Iris pigment epithelial cell (primary cell): ENCODE data around the gene TMEM229B.

Experiments used
- DNase-seq: peaks from one replicate; pipeline ENCODE4 v3.0.0-alpha.2; 2011; ENCODE audit warnings: low read depth

The TMEM229B gene

DNA sequence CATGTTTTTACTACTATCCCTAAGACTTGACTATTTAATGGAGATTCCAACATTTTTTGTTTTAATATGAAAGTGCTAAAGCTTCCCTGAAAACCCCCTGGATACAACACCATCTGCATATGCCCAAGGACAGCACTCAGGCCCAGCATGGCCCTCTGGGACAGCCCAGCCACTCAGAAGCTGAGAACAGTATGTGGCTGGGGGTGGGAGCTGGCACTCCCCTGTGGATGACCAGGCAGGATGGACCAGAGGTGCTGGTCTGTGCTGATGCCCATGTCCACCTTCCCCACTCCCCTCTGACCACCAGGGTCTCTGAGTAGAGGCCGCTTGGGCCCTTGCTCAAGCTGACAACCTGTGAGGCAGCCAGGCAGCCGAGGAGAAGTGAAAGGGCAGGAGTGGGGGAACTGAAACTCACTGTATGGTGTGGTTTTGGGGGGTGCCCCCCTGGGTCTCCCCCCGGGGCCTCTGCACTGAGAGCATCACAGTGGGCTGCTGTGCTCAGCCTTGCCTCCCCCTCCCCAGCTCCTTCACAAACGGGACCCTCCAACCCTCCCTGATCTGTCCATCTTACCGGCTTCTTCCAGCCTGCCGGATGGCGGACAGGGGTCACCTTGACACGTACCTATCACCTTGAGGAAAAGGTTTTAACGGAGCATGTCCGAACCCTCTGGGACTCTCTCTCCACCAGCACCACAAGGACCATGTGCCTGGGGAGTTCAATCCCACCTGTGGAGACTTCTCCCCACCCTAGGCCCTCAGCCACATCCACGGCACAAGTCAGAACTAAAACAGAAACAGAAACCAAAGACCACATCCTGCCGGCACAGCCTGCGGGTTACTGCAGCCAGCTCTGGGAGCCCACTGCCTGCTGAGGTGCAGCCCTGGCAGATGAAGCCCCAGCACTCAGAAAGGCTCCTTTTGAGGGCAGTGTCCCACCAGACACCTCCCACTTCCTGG is at the start of gene TMEM229B:
TSS of gene TMEM229B (minus strand) at position 785 of the 957 bp plus-strand sequence. CDS start 14,798 bp downstream, outside the sequence.
- DNase-seq, result peak; percentile 12

DNA sequence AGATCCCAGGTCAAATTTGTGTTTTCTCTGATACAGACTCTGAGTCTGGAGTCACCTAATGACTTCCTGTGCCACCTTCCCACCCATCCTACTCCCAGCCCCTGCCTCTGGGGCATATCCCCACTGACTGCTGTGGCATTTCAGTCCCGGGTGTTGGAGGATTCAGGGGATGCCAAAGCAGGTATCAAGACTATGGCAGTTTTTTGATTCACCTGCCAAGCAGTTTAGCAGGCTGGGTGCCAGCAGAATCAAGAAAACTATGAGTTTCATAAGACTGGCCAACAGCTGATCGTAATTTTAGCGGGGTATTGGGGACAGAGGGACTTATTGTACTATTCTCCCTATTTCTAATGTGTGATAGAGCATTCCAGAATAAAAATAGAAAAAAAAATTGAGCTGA is 49.2 kb upstream of the TMEM229B start:
- no peak for DNase-seq

DNA sequence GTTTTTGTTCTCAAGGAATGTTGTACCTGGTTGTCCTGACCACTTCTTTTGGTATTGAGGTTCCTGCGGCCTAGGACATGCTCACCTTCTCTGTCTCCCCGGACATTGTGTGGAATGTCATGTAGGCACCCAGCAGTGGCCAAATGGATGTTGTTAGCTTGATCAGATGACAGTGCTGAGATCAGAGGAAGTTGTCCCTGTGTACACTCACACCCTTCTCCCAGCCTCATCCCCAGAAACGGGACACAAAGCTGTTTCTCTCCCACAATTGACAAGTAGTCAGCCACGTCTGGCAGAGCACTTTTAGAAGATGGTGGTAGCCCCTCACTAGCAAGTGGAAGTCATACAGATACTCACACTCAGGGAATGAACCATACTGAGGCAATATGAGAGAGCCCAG is 47.6 kb upstream of the TMEM229B start:
- no peak for DNase-seq

DNA sequence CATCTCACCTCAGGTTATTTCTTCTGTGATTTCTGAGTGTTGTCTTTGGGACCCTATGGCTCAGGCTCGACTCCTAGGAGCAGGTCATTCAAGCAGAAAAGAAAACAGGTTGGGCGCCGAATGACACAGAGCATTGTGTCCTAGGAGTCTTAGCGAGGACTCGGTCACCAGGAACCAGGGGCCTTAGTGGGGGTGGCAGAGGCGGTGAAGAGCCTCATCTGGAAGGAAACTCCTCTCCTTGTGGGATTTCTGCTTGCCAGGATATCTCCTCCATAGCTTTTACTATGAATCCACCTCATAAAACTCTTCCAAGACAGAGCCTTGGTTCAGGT is 45.2 kb upstream of the TMEM229B start:
- no peak for DNase-seq

DNA sequence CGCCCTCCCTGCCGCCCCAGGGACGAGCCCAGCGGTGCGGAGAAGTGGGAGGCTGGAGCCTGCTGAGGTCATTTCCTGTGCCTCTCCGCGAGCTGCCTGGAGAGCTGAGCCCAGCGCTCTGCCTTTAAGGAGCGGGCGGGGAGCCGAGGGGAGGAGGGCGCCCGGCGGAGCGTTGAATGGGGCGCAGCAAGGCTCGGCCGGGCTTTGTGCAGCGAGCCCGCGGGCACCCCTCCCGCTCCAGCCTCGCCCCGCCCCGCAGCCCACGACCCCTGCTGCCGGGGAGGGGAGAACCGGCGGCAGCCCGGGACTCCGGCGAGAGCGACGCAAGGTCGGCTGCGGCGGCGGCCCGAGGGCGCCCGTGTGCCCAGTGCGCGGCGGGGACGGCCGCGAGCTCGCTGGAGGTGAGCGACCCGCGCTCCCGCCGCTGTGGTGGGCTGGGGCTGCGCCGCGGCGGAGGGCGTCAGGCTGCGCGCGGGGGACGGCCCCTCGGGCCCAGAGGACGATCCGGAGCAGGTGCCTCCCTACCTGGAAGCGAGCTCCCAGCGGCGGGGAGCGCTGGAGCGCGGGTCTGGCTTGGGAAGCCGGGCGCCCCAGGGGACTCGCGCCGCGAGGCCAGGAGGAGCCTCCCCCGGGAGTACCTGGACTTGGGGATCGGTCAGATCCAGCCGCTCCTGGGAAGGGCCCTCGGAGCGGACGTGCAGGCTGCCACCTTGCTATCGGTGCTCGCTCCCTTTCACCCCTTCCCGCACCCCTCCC is 44.7 kb upstream of the TMEM229B start, which contains the start of gene PLEKHH1:
TSS of gene PLEKHH1 (plus strand) at position 293 of the 756 bp plus-strand sequence. CDS start 8,578 bp downstream, outside the sequence.
- peak; percentile 77 for DNase-seq

DNA sequence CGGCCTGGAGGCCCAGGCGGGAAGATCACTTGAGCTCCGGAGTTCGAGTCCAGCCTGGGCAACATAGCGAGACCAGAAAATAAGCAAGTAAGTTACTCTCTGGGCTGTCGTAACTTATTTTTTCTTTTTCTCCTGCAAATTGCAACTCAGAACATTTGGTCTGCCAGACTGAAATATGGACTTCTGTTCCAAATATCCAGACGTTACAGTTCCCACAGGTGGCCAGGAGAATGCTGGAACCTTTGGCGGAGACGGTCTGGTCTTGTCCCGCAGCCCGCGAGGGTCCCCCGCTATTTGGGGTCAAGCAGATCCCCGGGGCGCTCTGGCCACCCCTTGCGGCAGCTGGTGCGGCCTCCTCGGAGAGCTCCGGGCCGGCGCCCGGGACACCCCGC is 44.1 kb upstream of the TMEM229B start:
- DNase-seq, result no peak

DNA sequence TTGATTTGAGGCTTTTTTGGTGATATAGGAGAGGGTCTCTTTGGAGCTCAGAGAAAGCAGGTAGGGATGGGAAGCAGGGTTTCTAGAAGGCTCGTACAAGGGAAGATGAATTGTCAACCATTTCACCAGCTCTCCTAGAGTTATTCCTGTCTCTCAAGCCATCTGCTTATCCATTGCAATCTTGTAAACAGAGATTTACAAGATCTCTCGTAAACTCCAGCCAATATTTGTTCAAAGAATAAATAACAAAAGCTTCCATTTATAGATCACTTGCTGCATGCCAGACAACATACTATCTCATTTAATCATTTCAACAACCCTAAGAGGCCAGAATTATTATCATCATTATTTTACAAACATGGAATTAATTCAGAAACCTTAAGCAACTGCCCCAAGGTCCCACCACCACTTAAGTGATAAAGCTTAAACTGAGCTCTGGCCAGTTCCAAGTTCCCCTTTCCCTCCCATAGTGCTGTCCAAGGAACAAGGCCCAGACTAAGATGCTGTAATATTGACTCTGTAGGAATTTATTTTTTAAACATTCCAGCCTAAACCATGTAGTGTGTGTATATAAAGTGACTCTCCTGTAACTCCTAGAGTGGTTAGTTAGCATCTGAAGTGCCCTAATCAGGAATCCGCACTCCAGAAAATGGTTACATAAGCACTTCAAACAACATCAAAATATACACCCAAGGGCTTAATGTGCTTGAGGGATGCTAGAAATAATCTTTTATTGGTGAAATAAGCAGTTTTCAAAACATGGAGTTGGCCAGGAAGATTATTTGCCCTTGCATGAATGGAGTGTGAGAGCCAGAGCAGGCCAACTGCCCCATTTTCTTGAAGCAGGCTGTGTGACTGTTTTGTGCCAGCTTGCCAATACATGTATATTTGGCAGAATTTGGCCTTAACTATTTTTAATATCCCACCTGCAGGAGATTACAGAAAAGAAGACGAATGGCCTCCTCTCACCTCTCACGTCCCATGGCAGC is 41.7 kb upstream of the TMEM229B start:
- DNase-seq, result no peak

DNA sequence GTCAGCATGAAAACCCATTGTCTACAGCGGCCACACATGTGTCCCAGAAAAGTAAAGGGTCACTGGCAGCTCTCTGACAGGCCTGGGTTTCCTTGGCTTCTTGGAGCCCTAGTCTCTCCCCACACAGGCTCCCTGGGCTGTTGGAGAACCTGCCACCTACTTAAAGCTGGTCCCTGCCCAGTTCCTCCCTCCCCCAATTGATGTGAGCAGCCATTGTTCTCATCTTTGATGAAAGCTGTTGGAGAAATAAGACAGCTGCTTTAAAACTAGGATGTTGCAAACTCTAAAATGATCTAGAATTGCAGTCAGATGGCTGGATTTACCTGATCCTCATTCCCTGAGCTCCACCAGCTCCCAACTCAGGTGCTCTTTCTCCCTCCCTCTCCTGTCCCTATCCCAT is 39.8 kb upstream of the TMEM229B start:
- DNase-seq, result no peak

DNA sequence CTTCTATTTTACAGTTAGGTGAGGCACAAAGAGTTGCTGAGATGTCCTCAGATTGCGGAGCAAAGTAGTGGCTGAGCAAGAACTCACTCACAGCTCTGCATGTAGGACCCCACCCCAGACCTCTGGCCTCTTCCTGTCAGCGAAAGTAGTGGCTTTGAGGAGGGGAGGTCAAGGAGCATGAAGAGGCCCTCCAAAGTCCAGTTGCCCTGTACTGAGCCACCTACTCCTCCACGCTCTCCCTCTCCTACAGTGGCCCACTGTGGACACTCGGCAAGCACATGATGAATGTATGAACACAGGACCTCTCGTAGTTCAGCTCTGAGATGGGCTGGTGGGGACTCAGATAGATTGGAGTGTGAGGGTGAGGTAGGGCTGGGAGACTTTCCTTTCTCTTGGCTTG is 39.2 kb upstream of the TMEM229B start:
- no peak for DNase-seq

DNA sequence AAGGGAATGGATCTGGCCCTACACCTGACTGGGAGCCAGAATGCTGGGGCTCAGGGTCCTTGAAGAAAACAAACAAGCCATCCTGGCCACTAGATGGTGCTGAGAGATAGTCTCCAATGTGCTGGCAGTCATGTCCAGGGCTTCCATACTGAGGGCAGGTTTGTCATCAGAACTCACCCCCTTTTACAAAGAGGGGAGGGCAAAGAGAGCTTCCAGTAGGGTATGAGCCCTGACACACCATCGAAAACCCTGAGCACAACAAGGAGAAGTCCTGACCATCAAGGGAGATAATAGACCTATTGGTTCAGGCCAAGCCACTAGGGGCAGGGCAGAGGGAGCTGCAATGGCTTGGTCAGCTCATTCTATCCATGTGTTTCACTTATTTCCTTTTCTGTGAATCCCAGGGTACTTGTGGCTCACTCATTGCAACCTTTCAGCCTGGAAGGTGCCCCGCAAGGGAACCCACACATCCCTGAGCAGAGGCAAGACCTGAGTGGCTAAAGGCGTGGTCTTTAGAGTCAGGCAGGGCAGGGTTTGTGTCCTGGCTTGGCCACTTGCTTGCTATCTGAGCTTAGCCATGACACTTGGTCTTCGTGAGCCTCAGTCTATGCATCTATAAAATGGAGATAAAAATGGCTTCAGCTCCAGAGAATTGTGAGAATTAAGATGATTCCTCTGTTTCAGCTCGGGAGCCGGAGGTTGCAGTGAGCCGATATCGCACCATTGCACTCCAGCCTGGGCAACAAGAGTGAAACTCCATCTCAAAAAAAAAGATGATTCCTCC is 38.3 kb upstream of the TMEM229B start:
- DNase-seq, result peak; percentile 57

DNA sequence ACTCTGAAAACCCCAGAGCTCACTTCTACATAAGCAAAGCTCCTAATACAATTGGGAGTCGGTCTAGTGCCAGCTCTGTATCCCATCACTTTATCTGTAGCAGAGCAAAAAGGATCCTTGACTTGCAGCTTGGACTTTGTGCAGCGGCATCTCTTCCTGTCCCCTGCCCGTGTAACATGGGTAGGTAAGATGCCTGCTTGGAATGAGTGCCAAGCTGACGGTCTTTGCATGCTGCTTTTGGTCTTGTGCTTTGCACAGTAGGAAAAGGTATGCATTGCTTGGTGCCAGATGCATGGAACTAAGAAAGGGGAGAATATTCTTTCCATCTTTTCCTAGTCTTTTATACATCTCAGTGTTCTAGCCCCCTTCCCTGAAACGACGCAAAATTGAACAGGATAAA is 37.7 kb upstream of the TMEM229B start:
- no peak for DNase-seq

DNA sequence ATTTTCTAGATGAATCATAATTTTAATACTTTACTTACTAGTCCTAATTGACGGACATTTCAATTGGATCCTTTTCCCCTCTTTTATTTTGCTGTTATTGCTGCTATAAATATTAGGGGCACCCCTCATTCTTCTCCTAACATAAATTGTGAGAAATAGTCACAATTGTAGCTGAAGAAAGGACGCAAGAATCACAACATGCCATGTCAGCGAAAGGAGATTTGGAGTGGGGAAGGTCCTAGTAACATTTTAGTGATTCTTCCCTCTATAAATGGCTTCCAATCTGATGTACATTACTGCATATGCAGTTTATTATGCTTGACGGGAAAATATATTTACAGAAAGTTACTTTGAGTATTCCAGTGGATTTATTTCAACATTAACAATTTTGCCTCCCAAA is 36.9 kb upstream of the TMEM229B start:
- no peak for DNase-seq

DNA sequence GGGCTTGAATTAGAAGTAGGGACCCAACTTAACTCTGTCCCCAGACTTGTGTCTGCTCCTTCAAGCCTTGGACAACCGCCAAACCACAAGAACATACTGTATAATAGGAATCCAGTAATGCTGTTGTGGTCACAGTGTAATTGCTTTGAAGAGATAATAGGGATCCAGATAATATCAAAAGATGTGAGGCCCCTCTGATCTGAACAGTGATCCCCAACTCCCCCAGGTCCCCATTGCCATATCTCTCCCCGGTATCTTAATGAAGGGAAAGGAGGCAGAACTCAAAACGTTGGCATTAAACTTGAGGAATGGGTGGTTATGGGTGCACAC is 36.1 kb upstream of the TMEM229B start:
- peak; percentile 18 for DNase-seq

DNA sequence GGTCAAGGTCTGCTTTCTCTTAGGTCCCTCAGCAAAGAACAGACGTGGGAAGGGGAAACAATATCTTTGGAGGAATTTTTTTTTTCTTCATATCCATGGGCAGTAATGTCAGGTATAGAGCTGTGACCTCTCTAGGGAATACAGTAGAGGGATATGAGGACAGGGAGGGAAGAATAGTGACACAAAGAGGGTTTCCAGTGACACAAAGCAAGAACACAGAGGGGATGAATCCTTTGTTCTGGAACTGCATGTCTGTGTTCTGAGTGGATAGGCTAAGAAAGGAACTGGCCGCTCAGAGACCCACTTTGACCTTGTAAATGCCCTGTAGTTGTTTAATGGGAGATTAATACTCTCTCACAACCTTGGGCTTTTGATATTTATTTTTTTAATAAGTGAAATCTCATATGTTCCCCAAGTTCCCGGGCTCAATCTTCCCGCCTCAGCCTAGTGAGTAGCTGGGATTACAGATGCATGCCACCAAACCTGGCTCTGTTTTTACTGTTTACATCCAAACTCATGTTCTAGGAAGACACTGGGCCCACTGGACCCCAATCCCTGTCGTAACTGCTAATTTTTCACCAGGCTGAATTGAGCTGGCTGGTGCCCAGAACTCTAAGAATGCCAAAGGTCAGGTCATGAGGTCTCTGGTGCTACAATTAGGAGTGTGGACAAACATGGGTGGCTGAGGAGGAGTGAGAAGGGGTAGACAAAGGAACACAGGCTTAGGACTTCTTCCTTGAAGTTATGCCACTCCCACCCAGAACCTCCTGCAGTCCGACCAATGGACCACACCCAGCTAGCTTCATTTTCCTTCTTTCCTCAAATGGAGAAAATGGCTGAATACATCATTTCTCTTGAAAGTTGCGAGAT is 35.5 kb upstream of the TMEM229B start:
- DNase-seq, result no peak

DNA sequence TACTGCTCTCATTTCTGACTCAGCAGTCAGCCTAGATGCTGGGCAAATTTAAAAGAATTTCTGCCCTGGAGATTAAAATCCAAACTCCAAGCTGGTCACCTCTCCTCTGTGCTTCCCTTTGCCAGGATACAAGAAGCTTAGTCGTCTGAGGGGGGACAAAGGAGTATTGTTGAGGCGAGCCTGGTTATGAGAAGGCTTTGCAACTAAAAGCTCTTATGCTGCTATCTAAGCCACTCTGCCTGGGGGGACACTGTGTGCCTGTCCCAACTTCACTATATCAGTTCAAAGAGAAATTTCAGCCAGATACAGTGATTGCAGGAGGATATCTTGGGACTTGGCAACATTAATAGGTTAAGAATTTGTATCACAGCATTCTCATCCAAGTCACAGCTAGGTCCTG is 33.7 kb upstream of the TMEM229B start:
- DNase-seq, result no peak

DNA sequence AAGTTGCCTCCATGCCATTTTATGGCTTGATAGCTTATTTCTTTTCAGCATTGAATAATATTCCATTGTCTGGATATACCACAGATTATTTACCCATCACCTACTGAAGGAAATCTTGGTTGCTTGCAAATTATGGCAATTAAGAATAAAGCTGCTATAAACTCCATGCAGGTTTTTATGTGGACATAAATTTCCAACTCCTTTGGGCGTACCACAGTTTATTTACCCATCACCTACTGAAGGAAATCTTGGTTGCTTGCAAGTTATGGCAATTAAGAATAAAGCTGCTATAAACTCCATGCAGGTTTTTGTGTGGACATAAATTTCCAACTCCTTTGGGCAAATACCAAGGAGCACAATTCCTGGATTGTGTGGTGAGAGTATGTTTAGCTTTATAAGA is 32.0 kb upstream of the TMEM229B start:
- no peak for DNase-seq

DNA sequence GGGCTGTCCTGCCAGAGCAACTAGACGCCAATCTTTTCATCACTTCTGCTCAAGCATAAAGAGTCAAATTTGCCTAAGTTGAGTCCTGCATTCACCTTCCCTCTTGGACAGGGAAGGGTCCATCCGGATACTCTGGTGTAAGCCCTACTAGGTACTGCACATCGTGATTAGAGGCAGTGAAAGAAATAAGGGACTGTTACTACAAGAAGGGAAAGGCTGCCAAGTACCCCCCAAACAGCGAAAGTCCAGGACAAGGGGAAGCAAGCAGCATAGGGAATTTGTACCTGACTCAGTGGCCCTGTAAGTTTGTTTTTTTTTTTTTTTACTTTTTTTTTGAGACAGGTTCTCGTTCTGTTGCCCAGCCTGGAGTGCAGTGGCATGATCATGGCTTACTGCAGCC is 30.9 kb upstream of the TMEM229B start:
- DNase-seq, result no peak

DNA sequence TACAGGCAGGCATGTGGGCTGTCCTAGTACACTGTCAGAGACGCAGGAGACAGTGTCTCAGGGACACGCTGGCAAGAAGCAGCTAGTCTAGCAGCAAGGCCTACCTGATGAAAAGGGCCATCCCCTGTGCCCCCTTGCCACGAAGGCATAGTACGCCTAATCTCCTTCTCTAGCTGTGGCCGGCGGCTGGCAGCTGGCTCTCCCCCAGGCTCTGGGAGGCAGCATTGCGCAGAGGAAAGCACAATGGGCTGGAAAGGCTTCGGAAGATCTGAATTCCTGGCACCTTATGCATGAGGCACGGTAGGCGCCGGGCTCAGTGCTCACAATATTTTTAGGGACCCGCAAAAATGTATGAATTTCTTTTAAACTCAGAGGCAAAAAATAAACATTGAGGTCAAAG is 28.6 kb upstream of the TMEM229B start:
- DNase-seq, result peak; percentile 18

DNA sequence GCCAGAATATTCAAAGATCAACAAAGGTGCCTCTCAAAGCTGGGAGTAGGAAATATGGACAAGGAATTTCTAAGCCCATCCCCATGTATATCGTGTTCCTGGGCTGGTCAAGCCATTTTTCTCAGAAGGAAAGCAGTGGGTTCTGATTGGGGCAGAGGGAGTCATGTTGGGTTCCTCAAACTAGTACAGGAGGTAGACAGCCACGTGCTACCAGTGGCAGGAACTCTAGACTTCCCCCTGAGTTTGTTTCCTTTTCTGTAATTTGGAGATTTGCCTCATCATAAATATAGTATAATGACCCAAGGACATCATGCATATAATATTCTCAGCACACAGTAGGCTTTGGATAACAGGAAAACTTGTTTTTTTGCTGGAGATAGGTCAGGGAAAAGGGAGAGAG is 28.2 kb upstream of the TMEM229B start:
- DNase-seq, result no peak

DNA sequence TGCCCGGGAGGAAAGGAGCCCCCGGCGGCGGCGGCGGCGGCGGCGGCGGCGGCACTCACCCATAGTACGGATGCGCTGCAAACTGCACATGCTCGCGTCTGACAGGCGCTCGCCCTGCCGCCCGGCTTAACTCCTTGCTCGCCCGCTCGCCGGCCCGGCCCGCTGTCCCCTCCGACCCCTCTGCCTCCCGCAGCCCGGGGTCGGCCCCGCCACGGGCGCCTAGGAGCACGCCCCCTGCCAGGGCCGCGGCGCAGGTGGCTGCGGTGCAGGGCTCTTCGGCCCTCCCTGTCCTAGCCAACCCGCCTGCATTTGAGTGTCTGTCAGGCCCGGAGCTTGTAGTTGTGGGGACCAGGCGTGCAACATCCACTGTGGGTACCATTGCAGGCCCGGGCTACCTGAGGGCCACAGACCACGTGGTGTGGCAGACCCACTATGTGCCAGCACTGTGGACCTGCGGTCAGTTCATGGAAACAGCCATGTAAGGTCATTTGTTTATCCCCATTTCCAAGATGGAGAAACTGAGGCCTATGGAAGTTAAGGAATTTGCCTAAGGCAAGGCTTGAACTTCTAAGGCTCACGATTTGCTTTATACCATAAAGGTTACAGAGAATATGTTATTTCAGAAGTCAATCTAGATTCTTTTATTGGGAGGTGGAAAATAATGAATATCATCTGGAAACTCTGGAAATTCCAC is 27.0 kb upstream of the TMEM229B start:
- DNase-seq, result no peak
